Stimulated activated CD4-positive, alpha-beta T cell treated with anti-CD3 and anti-CD28 coated beads, Interleukin-12 subunit alpha, Interleukin-12 subunit beta, amount 100 ng/mL, for 4 hours (primary cell): ENCODE results near the gene SYCP2L.
"Not testable (repeated sequence)": the region's sequence is repeated elsewhere in the genome, so short reads cannot be mapped to it uniquely, and the experiment has no call there.

Experiments
- DNase-seq: peaks from one replicate; pipeline ENCODE4 v3.0.0-alpha.2; 2020

SYCP2L gene

GRCh38 chr6:10960171-10960570, 73.3 kb downstream of the SYCP2L start:
- no peak for DNase-seq

- DNase-seq, result no peak
These were observed 75.0 kb downstream of the SYCP2L start for GRCh38 chr6:10961837-10962236.

DNA sequence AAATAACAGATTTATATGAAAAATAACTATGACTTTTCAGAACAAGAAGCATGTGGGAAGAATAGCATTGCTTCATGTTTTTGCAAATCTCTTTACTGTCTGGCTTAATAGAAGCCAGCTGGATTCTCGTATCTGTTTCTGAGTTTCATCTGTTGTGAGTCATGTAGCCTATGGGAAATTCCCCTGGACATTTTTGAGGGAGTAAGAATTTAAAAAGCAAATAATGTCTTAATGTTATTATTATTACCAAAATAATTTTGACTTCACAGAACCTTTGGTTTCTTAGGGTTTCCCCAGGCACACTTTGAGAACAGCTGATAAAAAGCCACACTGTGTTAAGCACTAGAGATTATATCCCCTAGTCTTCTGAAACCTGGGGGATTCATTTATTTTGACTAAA, 75.8 kb downstream of the SYCP2L start:
- no peak for DNase-seq

DNA sequence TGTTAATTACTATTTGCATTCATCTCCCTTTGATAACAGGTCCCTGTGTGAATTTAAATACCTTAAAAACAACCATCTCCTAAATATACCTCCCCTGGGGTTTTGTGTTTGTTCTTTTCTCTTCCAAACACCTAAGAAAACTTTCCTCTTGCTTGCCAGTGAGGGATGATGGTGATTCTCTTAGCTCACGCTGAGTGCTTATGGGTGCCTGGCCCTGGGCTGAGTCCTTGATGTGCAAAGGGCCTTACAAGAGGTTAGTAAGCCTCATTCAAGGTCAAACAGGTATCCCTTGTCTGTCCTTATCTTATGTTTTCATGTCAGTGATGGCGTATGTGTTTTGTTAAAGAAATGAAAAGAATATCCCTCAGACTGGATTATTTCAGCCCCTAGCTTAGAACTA, 76.3 kb downstream of the SYCP2L start:
- DNase-seq, result no peak

GRCh38 chr6:10964684-10965083, 77.8 kb downstream of the SYCP2L start:
- no peak for DNase-seq

DNA sequence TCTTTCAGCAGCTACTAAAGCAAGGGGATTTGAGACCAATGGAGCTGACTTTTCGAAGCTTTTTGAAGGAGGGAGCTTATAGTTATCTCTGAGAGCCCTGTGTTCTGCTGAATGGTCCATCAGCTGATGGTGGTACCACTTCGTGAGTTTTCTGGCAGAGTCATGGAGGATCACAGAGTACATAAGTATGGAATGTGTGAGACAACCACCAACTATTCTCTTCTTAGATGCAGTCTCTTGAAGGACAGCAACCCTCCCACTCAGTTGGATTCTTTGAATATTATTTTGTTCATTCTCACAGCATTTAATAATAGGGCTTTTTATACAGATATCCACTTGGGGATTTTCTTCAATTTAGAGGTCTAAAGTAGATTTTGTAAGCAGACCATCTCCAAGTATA, 81.9 kb downstream of the SYCP2L start:
- DNase-seq, result no peak

DNA sequence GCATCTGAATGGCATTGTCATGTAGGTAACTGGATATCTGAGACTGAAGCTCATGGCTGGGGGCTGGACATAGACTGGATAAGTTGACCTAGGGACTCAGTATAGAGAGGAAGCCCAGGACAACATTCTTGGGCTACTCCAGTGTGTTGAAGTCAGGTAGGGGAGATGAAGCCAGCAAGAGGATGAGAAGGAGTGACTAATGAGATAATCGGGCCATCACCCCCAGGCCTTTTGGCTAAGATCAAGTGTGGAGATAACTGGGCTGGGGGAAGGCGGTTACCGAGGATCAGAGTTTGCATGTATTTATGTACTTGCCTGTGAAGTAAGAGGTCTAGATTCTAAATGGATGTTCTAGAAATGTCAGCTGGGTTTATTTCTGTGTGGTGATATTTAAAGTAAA, 83.9 kb downstream of the SYCP2L start:
- DNase-seq, result no peak

- no peak for DNase-seq
These were observed 85.3 kb downstream of the SYCP2L start for GRCh38 chr6:10972196-10972595.

GRCh38 chr6:10976571-10976970, 89.7 kb downstream of the SYCP2L start:
- DNase-seq, result no peak

- DNase-seq, result no peak
These were observed 90.5 kb downstream of the SYCP2L start for GRCh38 chr6:10977231-10977968.

DNA sequence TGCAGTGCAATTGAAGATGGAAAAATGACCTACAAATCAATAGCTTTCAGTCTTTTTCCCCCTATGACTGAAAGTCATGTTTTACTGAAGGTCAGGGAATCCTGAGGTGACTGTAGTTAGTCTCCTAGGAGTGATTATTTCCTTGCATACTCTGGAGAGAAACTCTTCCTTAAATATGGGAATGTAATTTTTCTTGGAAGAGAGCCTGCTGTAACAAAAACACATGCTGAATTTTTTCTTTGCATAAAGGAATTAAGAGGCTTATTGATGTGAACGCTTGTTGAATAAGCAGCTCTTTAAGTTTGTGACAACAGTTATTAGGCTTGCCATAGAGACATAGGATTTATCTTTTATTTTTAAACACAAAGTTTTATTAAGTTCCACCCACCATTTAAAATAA, 92.8 kb downstream of the SYCP2L start:
- no peak for DNase-seq

DNA sequence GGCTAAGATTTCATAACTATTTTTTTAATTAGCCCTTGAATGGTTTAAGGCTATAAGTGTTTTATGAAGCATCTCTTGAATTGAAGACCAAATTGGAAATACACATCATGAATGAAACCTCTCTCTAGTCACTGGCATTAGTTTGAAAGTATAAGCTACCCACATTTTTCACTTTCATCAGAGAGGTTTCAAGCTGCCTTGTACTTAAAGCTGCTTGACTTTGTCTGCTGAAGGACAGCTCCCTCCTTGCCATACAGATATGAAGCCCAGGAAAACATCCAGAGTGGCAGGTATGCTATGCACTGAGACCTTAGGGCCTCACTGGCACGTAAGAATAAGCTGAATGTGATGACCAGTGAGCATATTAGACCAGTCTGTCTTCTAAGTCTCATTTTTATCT, 94.6 kb downstream of the SYCP2L start:
- no peak for DNase-seq

DNA sequence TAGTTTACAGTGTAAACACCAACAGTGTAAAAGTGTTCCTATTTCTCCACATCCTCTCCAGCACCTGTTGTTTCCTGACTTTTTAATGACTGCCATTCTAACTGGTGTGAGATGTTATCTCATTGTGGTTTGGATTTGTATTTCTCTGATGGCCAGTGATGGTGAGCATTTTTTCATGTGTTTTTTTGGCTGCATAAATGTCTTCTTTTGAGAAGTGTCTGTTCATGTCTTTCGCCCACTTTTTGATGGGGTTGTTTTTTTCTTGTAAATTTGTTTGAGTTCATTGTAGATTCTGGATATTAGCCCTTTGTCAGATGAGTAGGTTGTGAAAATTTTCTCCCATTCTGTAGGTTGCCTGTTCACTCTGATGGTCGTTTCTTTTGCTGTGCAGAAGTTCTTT, 98.1 kb downstream of the SYCP2L start:
- DNase-seq, result not testable (repeated sequence)

GRCh38 chr6:10989587-10989986, 102.7 kb downstream of the SYCP2L start:
- DNase-seq, result no peak

- no peak for DNase-seq
These were observed 104.3 kb downstream of the SYCP2L start for GRCh38 chr6:10991115-10991514.

DNA sequence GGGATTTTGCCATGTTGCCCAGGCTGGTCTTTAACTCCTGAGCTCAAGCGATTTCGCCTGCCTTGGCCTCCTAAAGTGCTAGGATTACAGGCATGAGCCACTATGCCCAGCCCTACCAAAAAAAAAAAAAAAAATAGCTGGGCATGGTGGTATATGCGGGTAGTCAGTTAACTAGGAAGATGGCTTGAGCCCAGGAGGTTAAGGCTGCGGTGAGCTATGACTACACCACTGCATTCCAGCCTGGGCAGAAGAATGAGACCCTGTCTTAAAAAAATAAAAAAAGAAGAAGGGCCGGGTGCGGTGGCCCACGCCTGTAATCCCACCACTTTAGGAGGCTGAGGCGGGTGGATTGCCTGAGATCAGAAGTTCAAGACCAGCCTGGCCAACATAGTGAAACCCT, 107.0 kb downstream of the SYCP2L start:
- no peak for DNase-seq

- DNase-seq, result no peak
These were observed 108.4 kb downstream of the SYCP2L start for GRCh38 chr6:10995114-10995707.

DNA sequence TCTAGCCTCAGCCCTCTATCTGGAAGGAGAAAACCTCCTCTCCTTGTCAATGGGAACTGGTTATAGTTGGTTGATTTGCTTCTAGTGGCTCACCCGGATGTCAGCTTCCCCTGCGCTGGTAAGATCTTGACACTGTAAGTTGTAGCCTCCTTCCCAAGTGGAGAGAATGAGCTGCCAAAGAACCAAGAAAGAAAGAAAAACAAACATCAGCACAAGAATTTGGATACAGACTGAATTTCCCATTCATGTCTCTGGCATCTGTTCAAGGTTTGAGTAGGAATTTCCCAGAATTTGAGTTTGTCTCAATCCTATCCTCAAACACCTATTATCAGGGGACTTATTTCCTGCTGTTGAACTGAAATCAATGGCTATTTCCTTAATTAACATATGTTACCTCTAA, 113.1 kb downstream of the SYCP2L start:
- no peak for DNase-seq

- no peak for DNase-seq
These were observed 115.3 kb downstream of the SYCP2L start for GRCh38 chr6:11002176-11002575.

GRCh38 chr6:11003297-11003696, 116.4 kb downstream of the SYCP2L start:
- DNase-seq, result not testable (repeated sequence)

- DNase-seq, result no peak
These were observed 119.2 kb downstream of the SYCP2L start for GRCh38 chr6:11006061-11006460.

DNA sequence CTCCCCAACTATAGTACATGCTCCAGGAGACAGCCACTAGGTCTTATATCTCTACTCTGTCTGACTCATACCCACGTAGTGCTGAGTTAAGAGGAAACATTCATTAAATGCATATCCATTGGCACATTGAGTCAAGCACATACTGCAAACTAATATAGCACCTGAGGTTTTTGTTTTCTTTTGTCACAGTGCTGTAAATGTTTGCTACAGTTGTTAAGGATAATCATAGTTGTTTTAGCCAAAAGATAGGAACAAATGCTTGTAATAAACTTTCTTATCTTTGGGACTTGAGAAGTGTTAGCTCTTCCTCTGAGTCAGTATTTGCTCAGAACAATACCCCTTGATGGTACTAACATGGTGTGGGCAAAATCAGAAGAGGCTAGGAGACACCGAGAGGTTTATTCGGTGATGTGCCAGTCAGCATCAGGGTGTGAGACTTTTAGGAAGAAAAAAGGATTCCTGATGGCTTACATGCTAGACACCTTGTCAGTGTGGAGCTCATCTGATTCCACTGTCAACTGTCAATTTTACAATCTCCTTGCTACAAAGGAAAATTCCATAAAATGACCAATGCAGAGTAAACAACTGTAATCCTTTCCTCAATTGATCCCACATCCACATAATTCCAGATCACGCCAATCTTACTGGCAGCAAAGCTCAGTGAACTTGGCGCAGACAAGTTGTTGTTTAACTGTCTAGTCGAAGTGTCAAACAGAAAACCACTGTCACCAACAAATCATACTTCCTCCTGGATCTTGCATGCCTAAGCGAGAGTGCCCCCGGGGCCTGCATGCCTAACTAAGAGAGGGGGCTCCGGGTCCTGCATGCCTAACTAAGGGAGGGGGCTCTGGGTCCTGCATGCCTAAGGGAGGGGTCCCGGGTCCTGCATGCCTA, 121.1 kb downstream of the SYCP2L start:
- DNase-seq, result no peak

GRCh38 chr6:11008821-11009220, 122.0 kb downstream of the SYCP2L start:
- no peak for DNase-seq

GRCh38 chr6:11009353-11009752, 122.5 kb downstream of the SYCP2L start:
- DNase-seq, result no peak
